HG03442 (cell line): ENCODE results near the gene BMF.

ENCODE experiments used
- ATAC-seq: cut with Tn5 transposase; IDR thresholded peaks from one replicate; pipeline ENCODE4 v1.9.1; 2021; ENCODE audit warnings: mild to moderate bottlenecking, moderate library complexity; ENCODE audit not compliant: unreplicated experiment

Gene BMF

GRCh38 chr15:40069178-40070165, 39.2 kb downstream of the BMF start:
- peak; percentile 64 for ATAC-seq

DNA sequence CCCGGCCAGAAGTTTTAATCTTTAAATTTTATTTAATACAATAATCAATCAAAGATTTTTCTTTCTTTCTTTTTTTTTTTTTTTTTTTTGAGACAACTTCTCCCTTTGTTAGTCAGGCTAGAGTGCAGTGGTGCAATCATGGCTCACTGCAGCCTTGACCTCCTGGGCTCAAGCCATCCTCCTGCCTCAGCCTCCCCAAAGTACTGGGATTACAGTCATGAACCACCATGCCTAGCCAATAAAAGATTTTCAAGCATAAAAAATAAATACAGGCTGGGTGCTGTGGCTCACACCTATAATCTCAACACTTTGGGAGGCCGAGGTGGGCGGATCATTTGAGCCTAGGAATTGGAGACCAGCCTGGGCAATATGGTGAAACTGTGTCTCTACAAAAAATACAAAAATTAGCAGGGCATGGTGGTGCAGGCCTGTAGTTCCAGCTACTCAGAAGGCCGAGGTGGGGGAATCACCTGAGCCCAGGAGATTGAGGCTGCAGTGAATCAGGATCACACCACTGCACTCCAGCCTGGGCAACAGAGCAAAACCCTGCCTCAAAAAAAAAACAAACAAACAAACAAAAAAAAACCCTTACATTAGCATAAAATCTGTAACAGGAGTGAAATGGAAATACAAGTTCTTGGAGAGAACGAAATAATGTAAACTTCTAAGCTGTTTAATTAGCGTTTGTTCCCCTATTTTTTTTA, 40.6 kb downstream of the BMF start:
- ATAC-seq = no peak

DNA sequence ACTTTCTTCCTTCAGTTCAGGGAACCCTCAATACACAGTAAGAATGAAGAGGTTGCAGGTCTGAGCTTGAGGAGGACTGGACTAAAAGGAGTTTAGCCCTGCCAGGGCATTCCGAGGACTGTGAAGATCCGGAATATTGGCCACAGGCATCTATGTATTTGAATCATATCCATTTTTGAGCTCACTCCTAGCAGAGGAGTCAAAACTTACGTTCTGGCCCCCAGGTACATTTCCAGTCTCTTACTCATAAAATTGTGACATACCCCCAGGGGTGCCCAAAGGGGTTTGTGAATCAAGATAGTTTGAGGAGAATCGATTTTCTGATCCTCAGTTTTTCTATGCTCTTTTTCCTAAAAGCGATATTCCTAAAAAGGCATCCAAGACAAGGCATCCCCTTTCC, 42.1 kb downstream of the BMF start:
- no peak for ATAC-seq

DNA sequence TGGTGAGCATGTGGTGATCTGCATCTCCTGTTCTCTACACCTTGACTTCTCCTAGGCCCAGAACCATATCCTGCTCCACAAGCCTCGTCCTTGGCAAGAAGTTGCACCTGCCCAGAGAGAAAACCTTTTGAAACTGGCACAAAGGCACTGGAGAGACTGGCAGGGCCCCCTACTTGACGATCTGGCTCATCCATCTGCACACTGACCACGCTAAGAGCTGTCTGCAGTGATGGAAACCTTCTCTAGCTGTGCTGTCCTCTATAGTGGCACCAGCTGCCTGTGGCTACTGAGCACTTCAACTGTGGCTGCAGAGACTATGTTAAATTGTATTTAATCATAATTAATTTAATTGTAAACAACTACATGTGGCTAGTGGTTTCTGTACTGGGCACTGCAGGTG, 43.5 kb downstream of the BMF start:
- ATAC-seq = no peak

DNA sequence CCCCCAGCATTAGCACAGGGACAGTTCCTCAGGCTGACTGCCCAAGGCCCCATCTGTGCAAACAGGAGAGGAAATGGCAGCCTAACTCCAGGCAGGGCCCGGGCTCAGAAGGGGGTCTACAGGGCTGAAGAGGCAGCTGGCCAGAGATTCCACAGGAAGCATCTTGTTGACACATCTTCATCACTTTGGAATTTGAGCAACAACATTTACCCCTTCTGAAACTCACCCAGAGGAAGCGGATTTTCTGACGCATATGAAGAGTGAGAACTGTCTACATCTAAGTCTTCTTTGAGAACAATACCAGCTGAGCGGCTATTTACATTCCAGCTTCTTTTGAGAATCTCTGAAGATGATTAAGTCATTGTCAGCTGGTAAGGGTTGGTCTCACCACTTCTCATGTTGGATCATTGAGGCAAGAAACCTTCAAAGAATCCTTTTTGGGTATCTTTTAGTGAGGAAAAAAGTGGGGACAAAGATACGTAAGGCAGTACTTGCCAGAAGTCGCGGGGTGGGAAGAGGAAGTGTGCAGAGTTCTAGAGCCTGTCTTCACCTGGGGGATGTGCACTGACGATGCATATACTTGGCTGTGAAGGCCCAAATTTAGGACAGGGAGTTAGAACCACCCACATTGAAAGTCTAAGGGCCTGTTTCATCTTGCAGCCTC, 44.3 kb downstream of the BMF start:
- peak; percentile 52 for ATAC-seq

DNA sequence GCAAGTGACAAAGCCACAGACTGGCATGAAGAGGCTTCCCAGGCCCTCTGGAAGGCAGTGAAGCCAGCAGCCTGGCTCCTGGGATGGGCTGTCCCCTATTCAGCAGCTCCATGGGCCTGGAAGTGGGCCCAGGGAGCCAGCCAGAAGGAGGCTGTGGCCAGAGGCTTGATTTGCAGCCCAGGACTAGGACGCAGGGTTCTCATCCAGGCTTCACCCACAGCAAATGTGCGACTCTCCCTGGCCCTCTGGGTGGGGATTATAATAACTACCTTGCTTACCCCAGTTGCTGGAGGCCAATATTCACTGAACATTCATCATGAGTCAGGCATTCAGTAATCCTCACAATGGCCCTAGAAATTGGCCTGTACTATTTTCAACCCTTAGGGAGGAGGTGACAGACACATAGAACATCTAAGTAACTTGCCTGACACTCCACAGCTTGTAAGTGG, 45.1 kb downstream of the BMF start:
- no peak for ATAC-seq

DNA sequence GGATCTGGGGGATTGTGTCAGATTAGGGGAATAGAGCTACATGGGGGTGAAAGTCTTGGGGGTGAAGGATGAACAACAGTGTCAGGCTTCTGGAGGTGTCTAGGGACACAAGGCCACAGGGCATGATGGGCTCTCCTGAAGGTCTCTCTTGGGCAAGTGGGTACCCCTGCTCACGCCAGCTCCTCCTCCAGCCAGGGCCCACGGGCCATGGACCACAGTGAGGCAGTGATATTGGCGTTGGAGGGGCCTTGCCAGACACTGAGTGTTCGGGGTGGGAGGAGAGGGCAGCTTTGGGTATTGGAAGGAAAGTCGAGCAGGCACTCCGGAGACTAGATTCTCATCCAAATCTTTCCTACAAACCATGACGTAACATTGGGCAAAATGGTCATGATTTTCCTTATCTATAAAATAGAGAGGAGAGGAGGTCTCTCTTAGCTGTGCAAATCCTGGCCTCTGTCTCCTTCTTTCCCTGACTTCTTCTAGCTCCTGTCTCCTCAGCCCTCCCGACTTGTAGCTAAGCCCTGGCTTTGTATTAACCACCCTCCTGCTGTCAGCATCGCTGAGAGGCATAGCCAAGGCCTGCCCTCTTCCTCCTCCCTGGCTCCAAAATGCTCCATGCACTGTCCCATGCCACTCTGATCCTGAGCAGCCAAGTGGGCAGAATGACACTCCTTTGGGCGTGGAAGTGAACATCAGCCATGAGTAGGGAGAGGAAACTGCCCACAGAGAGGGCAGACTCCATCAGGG, 45.7 kb downstream of the BMF start:
- no peak for ATAC-seq

DNA sequence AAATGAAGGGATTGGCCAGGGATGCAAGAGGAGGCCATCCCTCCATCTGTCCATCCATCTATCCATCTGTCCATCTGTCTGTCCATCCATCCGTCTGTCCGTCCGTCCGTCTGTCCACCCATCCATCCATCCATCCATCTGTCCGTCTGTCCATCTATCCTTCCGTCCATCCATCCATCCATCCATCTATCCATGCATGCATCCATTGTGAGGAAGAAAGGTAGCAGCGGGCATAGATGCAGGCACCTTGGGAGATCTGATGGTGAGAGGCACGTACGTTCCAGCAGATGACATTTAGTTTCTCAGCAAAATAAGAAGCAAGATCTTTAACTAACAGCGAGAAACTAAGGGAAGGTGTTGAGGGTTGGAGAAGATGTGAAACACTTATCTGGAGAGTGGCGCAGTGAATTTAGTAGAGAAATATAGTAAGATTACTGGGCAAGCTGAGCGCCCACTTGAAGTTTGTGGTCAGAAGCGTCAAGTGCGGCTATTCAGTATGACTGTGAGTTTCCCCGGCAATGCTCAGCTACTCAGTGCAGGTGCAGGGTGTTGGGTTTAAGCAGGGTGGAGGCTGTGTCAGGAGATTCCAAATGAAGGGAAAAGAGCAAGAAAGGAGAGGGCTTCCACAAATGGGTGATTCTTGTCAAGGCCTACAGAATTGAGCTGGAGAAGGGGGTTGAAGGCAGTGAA, 47.3 kb downstream of the BMF start:
- ATAC-seq = peak; percentile 67

DNA sequence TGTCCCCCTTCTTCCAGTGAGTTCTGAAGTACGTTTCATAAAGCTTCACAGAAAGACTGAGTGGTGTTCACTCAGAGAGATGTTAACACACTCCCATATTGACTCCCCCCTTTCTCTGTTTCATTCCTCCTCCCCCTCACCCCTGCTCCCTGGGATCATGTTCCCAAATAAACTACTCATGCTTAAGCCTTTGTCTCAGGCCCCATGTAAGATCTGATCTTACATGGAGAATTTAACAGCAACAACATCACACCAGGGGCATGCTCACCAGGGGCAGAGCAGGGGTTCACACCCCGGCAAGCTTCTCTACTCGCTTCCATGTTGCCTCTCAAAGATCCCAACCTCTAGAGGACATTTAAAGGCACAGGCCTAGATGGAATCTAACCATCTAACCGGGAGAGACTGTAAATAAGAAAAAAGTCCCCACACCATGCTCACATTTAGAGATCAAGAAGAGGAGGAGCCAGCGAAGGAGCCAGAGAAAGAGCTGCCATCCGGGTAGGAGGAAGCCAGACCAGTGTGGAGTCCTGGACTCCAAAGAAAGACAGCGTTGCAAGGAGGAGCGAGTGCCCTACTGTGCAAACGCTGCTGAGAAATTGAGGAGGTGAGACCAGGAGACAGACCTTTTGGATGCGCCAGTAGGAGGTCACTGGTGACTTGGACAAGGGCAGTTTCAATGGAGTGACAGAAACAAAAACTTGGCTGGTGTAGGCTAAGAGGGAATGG, 48.3 kb downstream of the BMF start:
- no peak for ATAC-seq

DNA sequence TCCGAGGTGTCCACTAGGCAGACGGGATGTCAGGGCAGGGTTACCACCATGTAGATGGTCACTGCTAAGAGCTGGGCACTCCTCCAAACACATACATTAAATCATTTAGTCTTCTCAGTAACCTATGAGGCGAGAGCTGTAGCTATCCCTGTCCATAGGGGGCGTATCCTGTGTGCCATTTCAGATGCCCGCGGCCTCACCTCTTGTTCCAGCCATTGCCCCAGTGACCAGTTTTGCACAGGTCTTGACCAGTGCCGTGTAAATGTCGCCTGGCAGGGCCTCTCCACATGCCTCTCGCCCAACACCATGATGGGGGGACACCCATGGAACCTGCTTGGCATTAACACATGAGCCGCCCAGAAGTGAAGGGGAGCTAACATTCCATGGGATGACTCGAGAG, 48.9 kb downstream of the BMF start:
- ATAC-seq = no peak

DNA sequence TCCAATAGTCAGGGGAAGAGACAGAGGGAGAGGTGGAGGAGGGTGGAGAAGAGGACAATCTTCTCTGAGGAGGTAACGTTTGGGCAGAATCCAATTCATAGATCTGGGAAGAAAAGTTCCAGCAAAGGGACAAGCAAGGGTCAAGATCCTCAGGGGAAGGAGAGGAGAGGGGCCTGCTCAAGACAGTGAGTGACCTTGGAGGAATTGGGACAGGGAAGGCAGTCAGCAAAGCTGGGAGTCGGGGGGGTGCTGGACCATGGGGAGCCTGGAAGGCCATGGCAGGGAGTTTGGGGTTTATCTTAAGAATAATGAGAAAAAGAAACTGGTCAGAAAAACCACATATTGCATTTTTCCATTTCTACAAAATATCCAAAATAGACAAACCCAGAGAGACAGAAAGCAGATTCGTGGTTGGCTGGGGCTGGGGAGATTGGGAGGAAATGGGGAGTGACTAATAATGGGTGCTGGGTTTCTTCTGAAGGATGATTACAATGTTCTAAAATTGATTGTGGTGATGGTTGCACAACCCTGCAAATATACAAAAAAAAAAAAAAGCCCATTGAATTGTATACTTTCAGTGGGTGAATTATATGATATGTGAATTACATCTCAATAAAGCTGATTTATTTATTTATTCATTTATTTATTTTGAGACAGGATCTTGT, 50.1 kb downstream of the BMF start:
- ATAC-seq = no peak

- ATAC-seq = no peak
Observed at GRCh38 chr15:40055576-40056293, 52.9 kb downstream of the BMF start.

GRCh38 chr15:40054855-40055575, 53.7 kb downstream of the BMF start:
- ATAC-seq = peak; percentile 54

DNA sequence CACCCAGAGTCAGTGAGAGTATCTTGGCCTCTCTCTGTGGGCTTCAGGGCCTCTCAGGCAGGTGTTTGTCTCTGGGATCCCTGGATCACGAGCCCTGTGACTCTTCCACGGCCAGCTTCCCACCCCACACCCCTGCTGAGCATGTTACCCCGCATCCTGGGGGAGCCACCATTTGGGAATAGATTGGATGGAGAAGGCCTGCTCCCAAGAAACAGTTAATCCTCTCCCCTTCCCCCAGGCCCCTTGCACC, 54.1 kb downstream of the BMF start:
- ATAC-seq = peak; percentile 32

GRCh38 chr15:40053831-40054604, 54.7 kb downstream of the BMF start:
- ATAC-seq = peak; percentile 16

DNA sequence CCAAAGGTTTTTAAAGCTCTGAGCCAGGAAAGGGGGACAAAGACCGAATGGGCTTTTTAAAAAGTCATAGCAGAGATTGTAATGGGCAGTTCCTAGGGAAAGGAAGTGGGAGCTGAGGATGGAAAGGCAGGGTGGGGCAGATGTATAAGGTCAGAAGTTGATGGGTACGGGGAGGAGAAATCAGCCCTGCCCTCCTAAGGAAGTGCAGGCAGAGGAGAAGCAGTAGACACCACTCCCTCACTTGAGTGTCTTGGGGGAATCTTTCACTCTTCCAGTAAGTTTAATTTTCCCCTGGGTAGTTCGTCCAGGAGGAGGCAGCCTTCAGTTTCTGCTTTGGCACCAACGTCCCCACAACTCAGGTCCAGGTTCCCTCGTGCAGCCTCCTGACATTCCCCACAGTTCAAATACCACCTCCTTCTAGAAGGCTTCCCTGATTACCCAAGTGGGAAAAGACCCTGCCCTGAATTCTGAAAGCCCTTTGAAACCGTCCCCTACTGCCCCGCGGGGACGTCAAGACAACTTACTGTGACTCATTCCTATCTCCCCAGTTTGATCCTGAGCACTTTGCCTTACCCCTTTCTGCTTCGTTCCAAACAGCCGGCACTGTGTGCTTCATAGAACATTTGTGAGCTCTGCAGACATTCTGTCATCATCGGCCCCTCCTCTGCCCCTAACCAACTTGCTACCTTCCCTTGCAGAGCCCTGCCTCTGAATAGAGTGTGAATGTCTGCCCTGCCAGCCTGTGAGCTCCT, 55.4 kb downstream of the BMF start:
- ATAC-seq = no peak

GRCh38 chr15:40052604-40053003, 56.1 kb downstream of the BMF start:
- no peak for ATAC-seq
